PFSK-1 (cell line): Measurements from ENCODE around the gene ZNF747.

Experiments
- FOXP2 ChIP-seq: optimal IDR thresholded peaks from 2 replicates; pipeline ENCODE3; 2011; ENCODE audit warnings: borderline replicate concordance, control low read depth, inconsistent platforms; ENCODE audit not compliant: insufficient read depth; ENCODE audit errors: extremely low read length, extremely low read depth
- POLR2AphosphoS5 ChIP-seq: IDR thresholded peaks from 2 replicates; pipeline ENCODE4 v1.6.1; 2012; ENCODE audit warnings: low read depth, mild to moderate bottlenecking, control low read depth, low read length, moderate library complexity
- SIN3A ChIP-seq: IDR thresholded peaks from 2 replicates; pipeline ENCODE4 v1.6.1; 2012; ENCODE audit warnings: mild to moderate bottlenecking, low read length, moderate library complexity, borderline replicate concordance; ENCODE audit not compliant: insufficient read depth
- TAF1 ChIP-seq: IDR thresholded peaks from 2 replicates; pipeline ENCODE4 v1.6.1; 2012; ENCODE audit warnings: low read length, control low read depth, borderline replicate concordance; ENCODE audit not compliant: insufficient read depth
- TF ChIP-seq, protein P1 (sequence below), 2 experiments: IDR thresholded peaks; 2 replicates each; pipeline versions ENCODE4 v1.6.1 to v1.8.0; 2011 to 2012; ENCODE audit warnings: low read depth in 2 of 2, low read length in 2 of 2, control low read depth in 1 of 2, inconsistent platforms in 1 of 2, mild to moderate bottlenecking in 1 of 2, moderate library complexity in 1 of 2; ENCODE audit not compliant: insufficient read depth in 1 of 2

Gene ZNF747

GRCh38 chr16:30523768-30524574, 10.7 kb downstream of the ZNF747 start:
- TF ChIP-seq, protein P1, sequence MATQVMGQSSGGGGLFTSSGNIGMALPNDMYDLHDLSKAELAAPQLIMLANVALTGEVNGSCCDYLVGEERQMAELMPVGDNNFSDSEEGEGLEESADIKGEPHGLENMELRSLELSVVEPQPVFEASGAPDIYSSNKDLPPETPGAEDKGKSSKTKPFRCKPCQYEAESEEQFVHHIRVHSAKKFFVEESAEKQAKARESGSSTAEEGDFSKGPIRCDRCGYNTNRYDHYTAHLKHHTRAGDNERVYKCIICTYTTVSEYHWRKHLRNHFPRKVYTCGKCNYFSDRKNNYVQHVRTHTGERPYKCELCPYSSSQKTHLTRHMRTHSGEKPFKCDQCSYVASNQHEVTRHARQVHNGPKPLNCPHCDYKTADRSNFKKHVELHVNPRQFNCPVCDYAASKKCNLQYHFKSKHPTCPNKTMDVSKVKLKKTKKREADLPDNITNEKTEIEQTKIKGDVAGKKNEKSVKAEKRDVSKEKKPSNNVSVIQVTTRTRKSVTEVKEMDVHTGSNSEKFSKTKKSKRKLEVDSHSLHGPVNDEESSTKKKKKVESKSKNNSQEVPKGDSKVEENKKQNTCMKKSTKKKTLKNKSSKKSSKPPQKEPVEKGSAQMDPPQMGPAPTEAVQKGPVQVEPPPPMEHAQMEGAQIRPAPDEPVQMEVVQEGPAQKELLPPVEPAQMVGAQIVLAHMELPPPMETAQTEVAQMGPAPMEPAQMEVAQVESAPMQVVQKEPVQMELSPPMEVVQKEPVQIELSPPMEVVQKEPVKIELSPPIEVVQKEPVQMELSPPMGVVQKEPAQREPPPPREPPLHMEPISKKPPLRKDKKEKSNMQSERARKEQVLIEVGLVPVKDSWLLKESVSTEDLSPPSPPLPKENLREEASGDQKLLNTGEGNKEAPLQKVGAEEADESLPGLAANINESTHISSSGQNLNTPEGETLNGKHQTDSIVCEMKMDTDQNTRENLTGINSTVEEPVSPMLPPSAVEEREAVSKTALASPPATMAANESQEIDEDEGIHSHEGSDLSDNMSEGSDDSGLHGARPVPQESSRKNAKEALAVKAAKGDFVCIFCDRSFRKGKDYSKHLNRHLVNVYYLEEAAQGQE (IDR thresholded peaks at IDR 0.05; ENCODE audit: insufficient read depth in 1 of 2, low read depth in 2 of 2, low read length in 2 of 2), result no peak
- TF ChIP-seq POLR2AphosphoS5, result no peak

- TF ChIP-seq, protein P1 (IDR thresholded peaks at IDR 0.05; ENCODE audit: insufficient read depth in 1 of 2, low read depth in 2 of 2, low read length in 2 of 2), result no peak
- TF ChIP-seq TAF1 (no peak), POLR2AphosphoS5 (no peak), SIN3A (no peak), FOXP2 (no peak)
Observed at GRCh38 chr16:30521873-30522641, 12.6 kb downstream of the ZNF747 start.

DNA sequence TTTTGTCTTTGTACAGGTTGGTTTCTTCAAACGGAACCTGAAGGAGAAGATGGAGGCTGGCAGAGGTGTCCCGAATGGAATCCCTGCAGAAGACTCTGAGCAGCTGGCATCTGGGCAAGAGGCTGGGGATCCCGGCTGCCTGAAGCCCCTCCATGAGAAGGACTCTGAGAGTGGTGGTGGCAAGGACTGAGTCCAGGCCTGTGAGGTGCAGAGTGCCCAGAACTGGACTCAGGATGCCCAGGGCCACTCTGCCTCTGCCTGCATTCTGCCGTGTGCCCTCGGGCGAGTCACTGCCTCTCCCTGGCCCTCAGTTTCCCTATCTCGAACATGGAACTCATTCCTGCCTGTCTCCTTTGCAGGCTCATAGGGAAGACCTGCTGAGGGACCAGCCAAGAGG, 13.2 kb downstream of the ZNF747 start:
- TF ChIP-seq POLR2AphosphoS5 (no peak), TAF1 (no peak), SIN3A (no peak), FOXP2 (no peak)
- TF ChIP-seq, protein P1 (IDR thresholded peaks at IDR 0.05; ENCODE audit: insufficient read depth in 1 of 2, low read depth in 2 of 2, low read length in 2 of 2), result no peak

- TF ChIP-seq TAF1, result no peak
- no peak for TF ChIP-seq POLR2AphosphoS5
- no peak for TF ChIP-seq FOXP2
- no peak for TF ChIP-seq SIN3A
- TF ChIP-seq, protein P1 (IDR thresholded peaks at IDR 0.05; ENCODE audit: insufficient read depth in 1 of 2, low read depth in 2 of 2, low read length in 2 of 2), result no peak
Observed at GRCh38 chr16:30519120-30520049, 15.3 kb downstream of the ZNF747 start.
